Stomach (tissue), 9 donors: ENCODE measurements around the gene PRUNE1. TPM values are rescaled to one million over a fixed set of nuclear protein-coding genes. Genes with fewer than 3 reads are reported as not detected.

Source experiments
- DNase-seq, 2 donors: peaks; one replicate each; pipeline versions ENCODE4 v3.0.0 to v3.0.0-alpha.2; 2013 to 2019
- H3K27ac ChIP-seq, 5 donors: fragments of 200-600 bp in 4 of 5; sonication (generic) in 4 of 5; one replicate each; pipeline ENCODE4 v1.5.1; 2013 to 2019; ENCODE audit warnings: mild to moderate bottlenecking in 1 of 5, moderate library complexity in 1 of 5
- H3K27me3 ChIP-seq, 3 donors: fragments of 200-600 bp; sonication (generic); one replicate each; pipeline ENCODE4 v1.5.1; 2017 to 2019; ENCODE audit warnings: mixed run types in 1 of 3
- H3K36me3 ChIP-seq, 4 donors: fragments of 200-600 bp; sonication (generic); 1 replicate in 3 of 4; 2 replicates in 1 of 4; pipeline ENCODE4 v1.5.1; 2016 to 2019
- H3K4me1 ChIP-seq, 4 donors: fragments of 200-600 bp; sonication (generic); one replicate each; pipeline ENCODE4 v1.5.1; 2016 to 2019
- H3K4me3 ChIP-seq, 4 donors: fragments of 200-600 bp; sonication (generic) in 3 of 4; one replicate each; pipeline ENCODE4 v1.5.1; 2016 to 2019; ENCODE audit warnings: mild to moderate bottlenecking in 1 of 4
- H3K9me3 ChIP-seq, 4 donors: fragments of 200-600 bp; sonication (generic); one replicate each; pipeline ENCODE4 v1.5.1; 2016 to 2019
- EP300 ChIP-seq: sonication (generic); formaldehyde crosslinking; IDR thresholded peaks from one replicate; pipeline ENCODE4 v1.6.1; 2017; ENCODE audit warnings: antibody characterized with exemption
- POLR2A ChIP-seq, 4 donors: fragments of 450-650 bp; IDR thresholded peaks; one replicate each; pipeline ENCODE4 v1.6.1; 2016; ENCODE audit warnings: antibody characterized with exemption in 4 of 4, control low read depth in 2 of 4, mild to moderate bottlenecking in 1 of 4, moderate library complexity in 1 of 4
- POLR2AphosphoS5 ChIP-seq, 3 donors: sonication (generic); formaldehyde crosslinking; IDR thresholded peaks; one replicate each; pipeline ENCODE4 v1.6.1; 2016; ENCODE audit warnings: antibody characterized with exemption in 3 of 3
- WGBS, 5 donors: extraction: QIAGEN DNeasy Blood & Tissue Kit in 3 of 5; methylation state at CpG; one replicate each; pipeline versions ENCODE4 v1.1.5 to v1.1.7; 2013 to 2018; 5-methylcytosine and 5-hydroxymethylcytosine counted together
- intact Hi-C: fragments of 100-400 bp; cut with DNase I; formaldehyde crosslinking; loops from one replicate; pipeline ENCODE4 v1.15.1; 2023; ENCODE audit warnings: low total_unique reads
- polyA plus RNA-seq, 3 donors: library from polyadenylated mRNA; stranded (reverse); fragments of 200-250 nt; gene quantifications; one replicate each; pipeline ENCODE4 v1.2.3, GENCODE V29; 2013
- total RNA-seq, 5 donors: library from RNA; depleted of rRNA; stranded (reverse); fragments of >200 nt; gene quantifications; one replicate each; pipeline versions ENCODE4 v1.1.0 to v1.2.3, GENCODE V29; 2014 to 2016
- TF ChIP-seq, protein P1 (sequence below), 7 experiments: fragments of 450-650 bp in 4 of 7; fragments of 200-600 bp in 3 of 7; sonication (generic) in 3 of 7; IDR thresholded peaks; one replicate each; pipeline ENCODE4 v1.5.1; 2016 to 2019; ENCODE audit warnings: antibody characterized with exemption in 7 of 7, control low read depth in 2 of 7, mild to moderate bottlenecking in 1 of 7
- donor health status: healthy with polysubstance abuse.
- donor health status: Bipolar disorder and iron deficiency.
- donor health status: healthy.

PRUNE1 gene
- total and polyA plus RNA-seq, 8 donors = 2.9 to 118 (median 13.7) TPM

DNA sequence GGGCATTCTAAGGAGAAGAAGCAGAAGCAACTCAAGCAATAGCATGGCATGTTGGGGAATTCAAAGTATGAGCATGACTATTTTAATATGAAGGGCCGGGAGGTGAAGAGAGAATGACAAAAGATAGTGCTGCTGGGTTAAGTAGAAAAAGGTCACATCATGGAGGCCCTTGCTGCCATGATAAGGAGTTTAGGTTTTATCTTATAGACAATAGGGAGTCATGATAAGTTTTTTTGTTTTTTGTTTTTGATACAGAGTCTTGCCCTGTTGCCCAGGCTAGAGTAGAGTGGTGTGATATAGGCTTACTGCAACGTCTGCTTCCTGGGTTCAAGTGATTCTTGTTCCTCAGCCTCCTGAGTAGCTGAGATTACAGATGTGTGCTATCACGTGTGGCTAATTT is 31.3 kb downstream of the PRUNE1 start:
- H3K4me1 ChIP-seq = peaks cover 0 to 8% (median 0%) of the 10 kb centered on the region in 4 donors
- H3K27me3 ChIP-seq = no peaks in the 10 kb centered on the region
- TF ChIP-seq EP300 (no peak), POLR2A (IDR thresholded peaks at IDR 0.05) (no peak), POLR2AphosphoS5 (IDR thresholded peaks at IDR 0.05) (no peak)
- TF ChIP-seq, protein P1, sequence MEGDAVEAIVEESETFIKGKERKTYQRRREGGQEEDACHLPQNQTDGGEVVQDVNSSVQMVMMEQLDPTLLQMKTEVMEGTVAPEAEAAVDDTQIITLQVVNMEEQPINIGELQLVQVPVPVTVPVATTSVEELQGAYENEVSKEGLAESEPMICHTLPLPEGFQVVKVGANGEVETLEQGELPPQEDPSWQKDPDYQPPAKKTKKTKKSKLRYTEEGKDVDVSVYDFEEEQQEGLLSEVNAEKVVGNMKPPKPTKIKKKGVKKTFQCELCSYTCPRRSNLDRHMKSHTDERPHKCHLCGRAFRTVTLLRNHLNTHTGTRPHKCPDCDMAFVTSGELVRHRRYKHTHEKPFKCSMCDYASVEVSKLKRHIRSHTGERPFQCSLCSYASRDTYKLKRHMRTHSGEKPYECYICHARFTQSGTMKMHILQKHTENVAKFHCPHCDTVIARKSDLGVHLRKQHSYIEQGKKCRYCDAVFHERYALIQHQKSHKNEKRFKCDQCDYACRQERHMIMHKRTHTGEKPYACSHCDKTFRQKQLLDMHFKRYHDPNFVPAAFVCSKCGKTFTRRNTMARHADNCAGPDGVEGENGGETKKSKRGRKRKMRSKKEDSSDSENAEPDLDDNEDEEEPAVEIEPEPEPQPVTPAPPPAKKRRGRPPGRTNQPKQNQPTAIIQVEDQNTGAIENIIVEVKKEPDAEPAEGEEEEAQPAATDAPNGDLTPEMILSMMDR (IDR thresholded peaks at IDR 0.05) = no peak
- 78 to 91% (median 85%) methylated on average over 3 of the region's 3 CpGs for WGBS, 5 donors
- no peak overlapping the region for H3K4me3 ChIP-seq
- no peak for DNase-seq
- H3K9me3 ChIP-seq = no peaks in the 10 kb centered on the region
- intact Hi-C loops = no loop called here
- H3K27ac ChIP-seq = no peak overlapping the region
- peaks cover 9 to 22% (median 11%) of the 10 kb centered on the region in 4 donors for H3K36me3 ChIP-seq

DNA sequence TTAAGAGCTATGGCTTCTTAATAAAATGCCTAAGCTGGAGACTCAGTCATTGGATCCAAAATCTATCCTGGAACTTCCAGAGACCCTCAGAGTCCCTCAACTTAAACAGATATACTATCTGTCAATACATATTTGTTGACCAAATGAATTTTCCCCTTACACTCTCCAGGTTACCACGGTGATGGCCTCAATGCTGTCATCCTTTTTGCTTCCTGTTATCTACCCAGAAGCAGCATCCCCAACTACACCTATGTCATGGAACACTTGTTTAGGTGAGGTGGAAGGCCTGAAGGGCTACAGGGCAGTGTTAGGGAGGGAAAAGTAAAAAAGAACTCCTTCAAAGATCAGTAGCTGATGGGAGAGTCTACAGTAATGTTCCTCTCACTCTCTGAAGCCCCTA is 34.9 kb downstream of the PRUNE1 start:
- Histone ChIP-seq H3K4me1 (peaks cover 0 to 14% (median 8%) of the 10 kb centered on the region in 4 donors), H3K4me3 (no peak overlapping the region), H3K27me3 (no peaks in the 10 kb centered on the region), H3K9me3 (no peaks in the 10 kb centered on the region), H3K27ac (no peak overlapping the region), H3K36me3 (no peaks in the 10 kb centered on the region)
- DNase-seq = no peak
- intact Hi-C loops = no loop called here
- WGBS, 5 donors = 85 to 97% (median 88%) methylated on average over 1 of the region's 1 CpG
- TF ChIP-seq EP300 (no peak), POLR2A (IDR thresholded peaks at IDR 0.05) (no peak), POLR2AphosphoS5 (IDR thresholded peaks at IDR 0.05) (no peak)
- TF ChIP-seq, protein P1 (IDR thresholded peaks at IDR 0.05) = no peak

DNA sequence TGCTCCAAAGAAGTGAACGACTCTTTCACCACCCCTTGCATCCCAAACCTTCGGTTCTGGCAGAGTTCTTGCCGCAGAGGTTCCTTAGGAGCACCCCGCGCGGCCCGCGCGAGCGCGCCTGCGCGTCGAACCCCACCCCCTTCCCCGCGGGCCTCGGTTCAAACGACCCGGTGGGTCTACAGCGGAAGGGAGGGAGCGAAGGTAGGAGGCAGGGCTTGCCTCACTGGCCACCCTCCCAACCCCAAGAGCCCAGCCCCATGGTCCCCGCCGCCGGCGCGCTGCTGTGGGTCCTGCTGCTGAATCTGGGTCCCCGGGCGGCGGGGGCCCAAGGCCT is 39.3 kb downstream of the PRUNE1 start, which contains the start of gene C1orf56:
Gene C1orf56 (plus strand): TSS at position 161 of the 334 bp plus-strand sequence. CDS start 97 bp downstream, at position 258.
- Histone ChIP-seq H3K27me3 (no peaks in the 10 kb centered on the region), H3K4me1 (peaks cover 6 to 37% (median 27%) of the 10 kb centered on the region in 4 donors), H3K9me3 (no peaks in the 10 kb centered on the region), H3K36me3 (peaks cover 5 to 21% (median 13%) of the 10 kb centered on the region in 4 donors), H3K27ac (peak within 1 kb of the TSS; percentile 55 to 92 (median 92)), H3K4me3 (peak within 1 kb of the TSS; percentile 69 to 91 (median 80))
- intact Hi-C loops = no loop called here
- TF ChIP-seq EP300 (no peak), POLR2AphosphoS5 (IDR thresholded peaks at IDR 0.05) (peak; percentile 41 to 72 (median 66))
- 0 to 1% (median 1%) methylated on average over 21 to 29 of the region's 29 CpGs for WGBS, 5 donors
- peak; percentile 72 to 92 for DNase-seq

DNA sequence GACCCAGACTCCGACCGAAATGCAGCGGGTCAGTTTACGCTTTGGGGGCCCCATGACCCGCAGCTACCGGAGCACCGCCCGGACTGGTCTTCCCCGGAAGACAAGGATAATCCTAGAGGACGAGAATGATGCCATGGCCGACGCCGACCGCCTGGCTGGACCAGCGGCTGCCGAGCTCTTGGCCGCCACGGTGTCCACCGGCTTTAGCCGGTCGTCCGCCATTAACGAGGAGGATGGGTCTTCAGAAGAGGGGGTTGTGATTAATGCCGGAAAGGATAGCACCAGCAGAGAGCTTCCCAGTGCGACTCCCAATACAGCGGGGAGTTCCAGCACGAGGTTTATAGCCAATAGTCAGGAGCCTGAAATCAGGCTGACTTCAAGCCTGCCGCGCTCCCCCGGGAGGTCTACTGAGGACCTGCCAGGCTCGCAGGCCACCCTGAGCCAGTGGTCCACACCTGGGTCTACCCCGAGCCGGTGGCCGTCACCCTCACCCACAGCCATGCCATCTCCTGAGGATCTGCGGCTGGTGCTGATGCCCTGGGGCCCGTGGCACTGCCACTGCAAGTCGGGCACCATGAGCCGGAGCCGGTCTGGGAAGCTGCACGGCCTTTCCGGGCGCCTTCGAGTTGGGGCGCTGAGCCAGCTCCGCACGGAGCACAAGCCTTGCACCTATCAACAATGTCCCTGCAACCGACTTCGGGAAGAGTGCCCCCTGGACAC is 39.8 kb downstream of the PRUNE1 start:
- TF ChIP-seq POLR2AphosphoS5 (IDR thresholded peaks at IDR 0.05) (peak in 2 of 3 donors; percentile 35 to 64), EP300 (no peak), POLR2A (IDR thresholded peaks at IDR 0.05) (no peak)
- TF ChIP-seq, protein P1 (IDR thresholded peaks at IDR 0.05) = peak in 2 of 7 experiments; percentile 38 to 51

More for the DNA sequence above, 39.8 kb downstream of the PRUNE1 start:
- Histone ChIP-seq H3K9me3 (no peaks in the 10 kb centered on the region), H3K27ac (peak overlapping the region; percentile 55 to 92 (median 92)), H3K4me1 (peaks cover 6 to 37% (median 27%) of the 10 kb centered on the region in 4 donors), H3K27me3 (no peaks in the 10 kb centered on the region), H3K4me3 (peak overlapping the region; percentile 69 to 91 (median 80)), H3K36me3 (peaks cover 10 to 26% (median 18%) of the 10 kb centered on the region in 4 donors)
- intact Hi-C loops = no loop called here
- 0% methylated on average over 13 to 48 of the region's 48 CpGs for WGBS, 5 donors
- DNase-seq = peak; percentile 77 to 91
